ENCODE data around the gene LYPLAL1.

DNA sequence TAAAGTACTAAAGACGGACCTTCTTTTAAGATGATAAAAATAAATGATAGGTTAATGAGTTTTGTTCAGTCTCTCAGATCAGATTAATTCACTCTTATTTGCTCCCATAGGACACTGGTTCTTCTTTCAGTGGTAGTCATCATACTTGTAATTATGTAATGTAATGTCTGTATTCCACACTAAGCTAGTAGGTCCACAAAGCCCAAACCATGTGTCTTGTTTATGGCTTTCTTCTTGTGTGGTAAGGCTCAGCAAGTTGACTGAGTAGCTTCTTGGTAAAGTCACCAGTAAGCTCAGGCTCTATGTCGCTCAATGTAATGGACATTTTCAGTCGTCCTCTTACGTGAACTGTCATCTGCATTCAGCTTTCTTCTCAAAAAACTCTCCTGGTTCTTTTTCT, 2.5 kb downstream of the LYPLAL1 start:
- TF ChIP-seq GABPB1 (CRISPR knock-in tag; IDR thresholded peaks at IDR 0.05) (no peak), CTCF (IDR thresholded peaks at IDR 0.05) (no peak), ATF2 (CRISPR knock-in tag; IDR thresholded peaks at IDR 0.05; ENCODE audit: borderline replicate concordance, low read depth) (no peak), ZNF219 (CRISPR knock-in tag; IDR thresholded peaks at IDR 0.05; ENCODE audit: borderline replicate concordance) (no peak), ATF3 (CRISPR knock-in tag; conservative IDR thresholded peaks at IDR 0.05) (no peak), CREB1 (CRISPR knock-in tag; IDR thresholded peaks at IDR 0.05) (no peak), NR1H2 (CRISPR knock-in tag; IDR thresholded peaks at IDR 0.05) (no peak), HMGXB4 (CRISPR knock-in tag; IDR thresholded peaks at IDR 0.05) (no peak)
- TF ChIP-seq, protein P1, sequence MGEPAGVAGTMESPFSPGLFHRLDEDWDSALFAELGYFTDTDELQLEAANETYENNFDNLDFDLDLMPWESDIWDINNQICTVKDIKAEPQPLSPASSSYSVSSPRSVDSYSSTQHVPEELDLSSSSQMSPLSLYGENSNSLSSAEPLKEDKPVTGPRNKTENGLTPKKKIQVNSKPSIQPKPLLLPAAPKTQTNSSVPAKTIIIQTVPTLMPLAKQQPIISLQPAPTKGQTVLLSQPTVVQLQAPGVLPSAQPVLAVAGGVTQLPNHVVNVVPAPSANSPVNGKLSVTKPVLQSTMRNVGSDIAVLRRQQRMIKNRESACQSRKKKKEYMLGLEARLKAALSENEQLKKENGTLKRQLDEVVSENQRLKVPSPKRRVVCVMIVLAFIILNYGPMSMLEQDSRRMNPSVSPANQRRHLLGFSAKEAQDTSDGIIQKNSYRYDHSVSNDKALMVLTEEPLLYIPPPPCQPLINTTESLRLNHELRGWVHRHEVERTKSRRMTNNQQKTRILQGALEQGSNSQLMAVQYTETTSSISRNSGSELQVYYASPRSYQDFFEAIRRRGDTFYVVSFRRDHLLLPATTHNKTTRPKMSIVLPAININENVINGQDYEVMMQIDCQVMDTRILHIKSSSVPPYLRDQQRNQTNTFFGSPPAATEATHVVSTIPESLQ (CRISPR knock-in tag; IDR thresholded peaks at IDR 0.05): no peak

Measured in WTC11 (cell line).